Astrocyte (in vitro differentiated cells and primary cell): ENCODE data around the gene RHCG.

ENCODE experiments used
- CTCF ChIP-seq: IDR thresholded peaks from 2 replicates; pipeline ENCODE4 v1.5.1; 2011; ENCODE audit warnings: low read depth, mild to moderate bottlenecking, inconsistent platforms, low read length, moderate library complexity; ENCODE audit not compliant: insufficient read depth
- EZH2 ChIP-seq: IDR thresholded peaks from 2 replicates; pipeline ENCODE4 v1.6.1; 2012; ENCODE audit warnings: mild to moderate bottlenecking, low read length, inconsistent platforms; ENCODE audit not compliant: insufficient read depth

- TF ChIP-seq CTCF (no peak), EZH2 (no peak)
Measured at GRCh38 chr15:89441295-89441812, 55.0 kb downstream of the RHCG start.
